Hepatocyte (in vitro differentiated cells): Measurements from ENCODE around the gene SPP1.

ENCODE experiments used
- CTCF ChIP-seq: fragments of 200-600 bp; sonication (generic); IDR thresholded peaks from 2 replicates; pipeline ENCODE4 v1.5.1; 2016; ENCODE audit warnings: antibody characterized with exemption, mild to moderate bottlenecking; ENCODE audit not compliant: poor library complexity
- EZH2 ChIP-seq: fragments of 200-600 bp; sonication (generic); IDR thresholded peaks from 2 replicates; pipeline ENCODE4 v1.6.1; 2016; ENCODE audit warnings: antibody characterized with exemption, mild to moderate bottlenecking, borderline replicate concordance
- EZH2phosphoT487 ChIP-seq: fragments of 200-600 bp; sonication (generic); IDR thresholded peaks from one replicate; pipeline ENCODE4 v1.6.1; 2018; ENCODE audit warnings: antibody characterized with exemption, mild to moderate bottlenecking, low read depth, moderate library complexity; ENCODE audit not compliant: unreplicated experiment, severe bottlenecking

GRCh38 chr4:88018466-88018865 is 43.0 kb downstream of the SPP1 start:
- no peak for TF ChIP-seq CTCF
- no peak for TF ChIP-seq EZH2phosphoT487
- TF ChIP-seq EZH2: no peak
